Stimulated activated CD4-positive, alpha-beta T cell treated with anti-CD3 and anti-CD28 coated beads, Interleukin-12 subunit alpha, Interleukin-12 subunit beta, amount 100 ng/mL, for 48 hours (primary cell): ENCODE measurements around the gene DESI2.
A peak's percentile ranks its signal among the peaks of the same experiment; 100 is the strongest.
"Not testable (repeated sequence)": the region's sequence is repeated elsewhere in the genome, so short reads cannot be mapped to it uniquely, and the experiment has no call there.

Experiments
- DNase-seq, 3 donors: peaks; one replicate each; pipeline ENCODE4 v3.0.0-alpha.2; 2020; ENCODE audit warnings: low read depth in 2 of 3, low spot score in 1 of 3

DESI2 gene

DNA sequence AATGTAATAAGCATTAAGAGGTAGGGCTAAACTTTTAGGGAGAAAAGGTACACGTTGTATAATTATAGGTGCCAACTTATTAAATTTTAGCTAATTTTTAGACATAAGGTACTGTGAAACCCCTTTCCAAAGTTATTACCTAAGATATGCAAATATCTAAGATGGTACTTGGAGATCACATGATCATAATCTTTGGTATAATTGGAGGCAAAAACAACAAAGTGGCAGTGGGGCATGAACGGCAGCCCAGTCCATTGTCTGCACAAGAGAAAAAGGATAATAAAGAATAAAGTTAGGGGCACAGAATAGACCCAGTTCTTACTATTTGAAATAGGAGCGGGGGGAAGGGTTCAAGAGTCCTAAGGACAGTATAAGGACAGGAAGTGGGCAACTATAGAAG, 51.2 kb downstream of the DESI2 start:
- no peak for DNase-seq

DNA sequence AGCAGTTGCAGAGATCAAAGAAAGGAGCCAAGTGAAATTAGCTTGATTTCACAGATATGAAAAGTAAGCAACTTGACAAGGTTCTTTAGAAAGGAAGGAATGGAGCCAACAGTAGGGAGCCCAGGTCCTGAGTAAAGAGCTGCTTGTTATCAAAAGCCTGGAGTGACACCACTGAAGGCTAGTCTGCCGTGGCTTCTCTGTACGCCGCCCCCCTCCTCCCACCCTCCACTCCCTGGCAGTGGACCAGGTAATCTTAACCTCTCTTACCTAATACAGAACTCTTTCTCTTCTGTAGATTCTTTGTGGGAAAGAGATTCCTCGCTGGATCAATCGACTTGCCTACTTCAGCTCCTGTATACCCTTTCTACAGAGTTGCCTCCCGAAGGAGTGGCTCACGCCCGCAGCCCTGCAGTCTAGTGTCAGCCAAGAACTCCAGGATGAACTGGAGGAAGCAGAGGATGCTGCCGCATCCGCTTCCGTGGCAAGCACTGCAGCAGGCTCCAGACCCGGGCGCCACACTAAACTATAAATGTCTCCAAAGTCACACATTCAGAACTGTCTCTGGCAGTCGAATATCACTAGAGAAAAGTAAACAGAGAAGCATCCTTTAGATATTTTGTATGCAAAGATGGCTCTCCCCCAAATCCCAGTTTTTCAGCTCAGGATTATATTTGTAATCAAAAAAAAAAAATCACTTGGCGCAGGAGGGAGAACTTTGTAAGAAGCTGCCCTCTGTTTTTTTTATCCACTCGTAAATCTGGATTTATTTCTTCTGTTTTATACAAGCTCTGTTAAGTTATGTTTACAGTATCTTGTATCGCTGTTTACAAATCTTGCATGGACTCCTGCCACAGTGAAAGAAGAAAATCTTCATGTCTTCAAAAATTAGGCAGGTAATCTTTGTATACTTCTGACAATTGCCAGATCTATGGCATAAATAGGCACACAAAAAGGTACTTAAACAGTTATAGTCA, 52.6 kb downstream of the DESI2 start:
- no peak for DNase-seq

DNA sequence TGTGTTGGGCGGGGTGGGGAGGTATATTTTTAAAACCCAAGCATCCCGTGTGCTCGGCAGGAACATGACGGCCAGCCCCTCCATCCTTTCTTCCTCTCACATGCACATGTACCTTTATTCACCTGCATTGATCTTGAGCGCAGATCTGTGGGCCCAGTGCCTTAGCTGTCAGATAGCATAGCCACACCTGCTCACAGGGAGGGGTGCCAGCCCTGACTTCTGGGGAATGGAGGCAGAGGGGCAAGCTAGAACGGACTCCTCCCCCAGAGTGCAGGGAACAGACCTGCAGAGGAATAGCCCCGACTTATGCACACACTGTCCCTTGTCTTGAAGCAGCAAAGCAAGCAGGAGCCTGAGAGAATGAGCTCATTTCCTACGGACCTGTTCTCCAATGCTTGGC, 56.1 kb downstream of the DESI2 start:
- DNase-seq, result no peak

DNA sequence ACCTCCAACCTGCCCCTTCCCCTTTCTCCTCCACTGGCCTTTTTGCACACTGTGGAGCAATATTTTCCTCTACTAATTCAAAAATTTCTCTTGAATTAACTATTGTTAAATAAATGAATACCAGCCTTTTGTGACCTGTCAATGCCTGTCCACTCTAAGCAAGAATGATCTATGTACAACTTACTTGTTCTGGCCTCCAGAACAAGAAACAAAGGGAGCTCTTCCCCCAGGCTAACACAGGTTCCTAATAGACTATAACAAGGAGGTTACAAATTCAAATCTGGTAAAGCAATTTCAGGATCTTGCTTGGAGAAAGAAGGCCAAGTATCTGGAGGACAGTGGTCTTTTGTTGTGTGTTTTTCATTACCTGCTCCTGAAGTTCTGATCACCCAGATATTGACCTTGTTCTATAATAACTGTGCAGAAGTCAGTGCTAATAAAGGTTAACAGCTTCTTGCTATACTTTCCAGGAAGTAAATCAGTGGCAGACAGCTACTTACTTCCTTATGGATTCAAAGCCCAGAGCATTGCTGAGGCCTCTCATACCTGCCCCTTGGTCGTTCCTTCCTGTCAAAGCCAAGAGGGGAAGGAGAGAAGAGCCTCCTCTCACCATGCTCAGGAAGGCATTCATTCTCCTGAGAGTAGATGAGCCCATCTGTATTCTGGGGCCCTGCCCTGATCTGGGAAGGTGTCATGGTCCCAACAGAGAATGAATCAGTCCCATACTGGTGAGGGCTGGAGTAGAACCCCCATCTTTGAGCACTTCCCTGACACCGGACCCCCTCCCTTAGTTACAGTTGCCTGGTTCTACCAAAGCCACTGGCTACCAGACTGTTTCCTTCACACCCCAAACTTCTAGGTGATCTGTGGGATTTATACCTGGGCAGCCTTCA, 56.8 kb downstream of the DESI2 start:
- no peak for DNase-seq

DNA sequence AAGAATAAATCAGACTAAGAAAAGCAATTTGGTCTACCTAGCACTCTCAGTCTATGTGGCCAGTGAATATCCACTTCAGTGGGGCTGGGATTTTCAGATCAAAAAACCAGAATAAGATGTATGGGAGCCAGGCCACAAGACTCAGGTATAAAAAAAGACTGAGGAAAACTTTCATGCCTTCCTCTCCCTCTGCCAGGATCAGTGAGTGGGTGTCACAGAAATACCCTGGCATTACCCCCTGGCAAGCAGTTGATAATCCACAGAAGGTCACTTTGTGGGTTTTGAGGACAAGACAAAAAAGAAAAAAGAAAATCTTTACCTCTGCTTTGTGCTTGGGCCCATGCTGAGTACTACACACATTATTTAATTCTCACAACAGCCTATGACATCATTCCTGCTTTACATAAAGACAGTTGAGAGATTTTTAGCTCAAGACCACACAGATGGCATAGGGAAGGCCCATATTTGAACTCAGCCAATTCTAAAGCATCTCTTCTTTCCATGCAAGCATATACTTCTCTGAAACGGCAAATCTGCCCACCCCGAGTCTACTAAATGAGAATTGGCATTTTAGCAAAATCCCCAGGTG, 57.6 kb downstream of the DESI2 start:
- DNase-seq, result no peak

DNA sequence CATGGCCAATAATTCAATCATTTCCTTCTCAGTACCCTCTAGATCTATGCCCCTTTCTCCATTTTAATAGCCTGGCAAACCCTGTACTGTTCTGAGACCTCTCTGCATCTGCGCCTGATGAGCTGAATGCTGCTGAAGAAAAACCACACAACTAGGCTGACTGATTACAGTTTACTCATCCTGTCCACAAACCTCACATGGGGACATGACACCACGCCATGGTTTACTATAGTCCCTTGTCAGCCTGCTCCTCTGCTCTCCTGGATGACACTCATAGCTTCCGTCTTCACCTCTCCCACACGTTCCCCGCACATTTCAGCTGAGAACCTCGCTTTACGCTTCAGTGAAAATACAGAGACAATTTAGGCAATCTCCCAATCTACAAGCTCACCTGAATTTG, 59.7 kb downstream of the DESI2 start:
- peak in 1 of 3 donors; percentile 4 for DNase-seq

DNA sequence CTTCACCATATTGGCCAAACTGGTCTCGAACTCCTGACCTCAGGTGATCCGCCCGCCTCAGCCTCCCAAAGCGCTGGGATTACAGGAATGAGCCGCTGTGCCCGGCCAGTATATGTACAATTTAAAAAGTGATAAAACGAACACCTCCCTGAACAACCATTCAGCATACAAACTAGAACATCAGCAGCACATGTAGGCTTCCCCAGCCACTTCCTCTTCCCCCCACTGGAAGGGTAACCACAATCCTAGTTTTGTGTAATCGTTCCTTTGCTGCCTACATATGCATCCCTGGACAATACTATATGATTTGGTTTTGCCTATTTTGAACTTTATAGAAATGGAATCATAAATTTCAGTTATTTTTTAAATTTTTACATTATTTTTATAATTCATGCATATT, 60.4 kb downstream of the DESI2 start:
- DNase-seq, result no peak

DNA sequence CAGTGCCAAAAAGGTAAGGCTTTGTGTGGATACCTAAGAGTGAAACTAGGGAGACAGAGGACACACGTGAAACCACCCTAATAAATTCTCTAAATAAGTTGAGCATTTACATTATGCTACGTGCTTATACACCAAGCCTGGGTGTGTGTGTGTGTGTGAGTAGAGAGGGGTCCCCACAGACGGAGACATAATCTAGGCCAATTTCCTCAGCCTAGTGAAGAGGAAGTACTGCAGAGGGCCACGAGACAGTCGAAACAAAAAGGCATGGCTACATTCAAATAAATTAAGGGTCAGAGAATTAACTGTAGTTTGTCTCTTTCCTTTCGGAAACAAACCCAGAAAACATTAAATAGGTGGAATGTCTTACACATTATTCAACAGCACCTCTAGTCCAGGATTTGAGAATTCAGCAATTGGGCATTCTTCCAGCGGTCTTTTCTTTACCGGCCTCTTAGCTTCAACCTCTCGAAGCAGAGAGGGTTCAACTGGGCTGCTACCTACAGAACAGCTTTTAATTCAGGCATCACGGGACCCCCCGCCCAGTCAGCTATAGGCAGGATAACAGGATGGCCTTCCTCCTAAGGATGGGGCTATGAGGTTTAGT, 75.0 kb downstream of the DESI2 start:
- no peak for DNase-seq

DNA sequence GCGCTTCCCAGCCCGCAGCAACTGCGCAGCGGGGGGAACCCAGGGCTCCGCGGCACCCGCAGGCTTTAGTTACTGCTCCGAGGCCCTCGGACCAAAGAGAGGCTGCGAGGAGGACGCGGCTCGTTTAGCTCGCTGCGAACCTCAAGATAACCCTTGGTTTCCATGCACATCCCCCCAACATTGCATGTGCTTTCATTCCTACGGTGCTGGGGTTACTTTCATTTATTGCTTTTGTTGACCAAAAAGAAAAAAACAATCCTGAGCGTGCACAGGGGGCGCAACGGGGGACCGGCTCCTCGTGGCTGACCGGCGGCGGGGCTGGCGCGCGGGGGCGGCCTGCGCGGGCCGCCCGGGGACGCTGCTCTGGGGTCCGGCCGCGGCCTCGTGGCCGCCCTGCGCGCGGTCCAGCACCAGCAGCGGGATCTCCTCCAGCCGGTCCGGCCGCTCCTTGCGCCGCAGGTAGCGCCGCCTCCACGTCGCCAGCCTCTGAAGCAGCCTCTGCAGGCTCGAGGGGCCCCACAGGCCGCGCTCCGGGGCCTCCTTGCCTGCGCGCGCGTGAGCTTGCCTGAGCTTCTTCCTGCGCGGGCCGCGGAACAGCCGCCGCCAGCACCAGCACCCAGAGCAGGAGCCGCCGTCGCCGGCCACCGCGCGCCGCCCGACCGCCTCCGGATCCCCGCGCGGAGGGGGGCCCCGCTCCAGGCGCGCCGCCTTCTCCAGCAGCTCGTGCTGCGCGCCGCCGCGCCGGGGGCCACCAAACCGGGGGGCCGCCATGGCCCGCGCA, 77.4 kb downstream of the DESI2 start:
- peak in 1 of 3 donors; percentile 19 for DNase-seq

DNA sequence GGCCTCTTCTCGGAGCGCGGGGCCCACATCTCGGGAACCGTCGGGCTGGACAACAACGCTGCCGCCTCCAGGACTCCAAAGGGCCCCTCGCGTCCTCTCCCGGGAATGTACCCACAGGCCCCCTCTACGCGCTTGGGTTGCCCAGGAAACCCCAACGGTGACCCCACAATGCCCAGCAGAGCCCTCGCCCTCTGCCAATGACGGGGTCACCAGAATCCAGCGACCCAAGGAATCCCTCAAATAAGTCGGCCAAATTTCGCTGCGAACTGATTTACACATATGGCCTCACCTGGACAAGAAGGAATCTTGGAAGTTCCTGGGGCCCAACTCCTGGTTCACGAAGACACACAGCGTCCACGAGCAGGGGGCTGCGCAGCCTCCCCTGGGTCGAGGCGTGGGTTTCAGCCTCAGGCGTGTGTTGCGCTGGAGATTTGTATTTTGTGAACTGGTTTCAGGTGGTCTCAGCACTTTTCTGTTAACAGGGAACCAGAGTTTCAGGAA, 78.1 kb downstream of the DESI2 start:
- DNase-seq, result no peak

DNA sequence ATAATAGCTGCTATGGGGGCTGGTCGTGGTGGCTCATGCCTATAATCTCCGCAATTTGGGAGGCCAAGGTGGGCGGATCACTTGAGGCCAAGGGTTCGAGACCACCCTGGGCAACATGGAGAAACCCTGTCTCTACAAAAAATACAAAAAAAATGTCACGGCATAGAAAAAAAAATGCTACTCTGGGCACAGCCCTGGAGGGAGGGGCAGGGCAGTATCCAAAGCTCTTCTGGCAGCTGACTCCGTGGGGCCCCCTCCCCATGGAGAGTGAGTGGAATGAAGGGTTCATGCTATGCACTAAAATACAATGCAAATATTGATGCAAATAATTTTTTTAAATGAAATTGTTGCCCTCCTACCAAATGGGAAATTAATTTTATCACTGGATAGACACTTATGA, 78.7 kb downstream of the DESI2 start:
- DNase-seq, result no peak

DNA sequence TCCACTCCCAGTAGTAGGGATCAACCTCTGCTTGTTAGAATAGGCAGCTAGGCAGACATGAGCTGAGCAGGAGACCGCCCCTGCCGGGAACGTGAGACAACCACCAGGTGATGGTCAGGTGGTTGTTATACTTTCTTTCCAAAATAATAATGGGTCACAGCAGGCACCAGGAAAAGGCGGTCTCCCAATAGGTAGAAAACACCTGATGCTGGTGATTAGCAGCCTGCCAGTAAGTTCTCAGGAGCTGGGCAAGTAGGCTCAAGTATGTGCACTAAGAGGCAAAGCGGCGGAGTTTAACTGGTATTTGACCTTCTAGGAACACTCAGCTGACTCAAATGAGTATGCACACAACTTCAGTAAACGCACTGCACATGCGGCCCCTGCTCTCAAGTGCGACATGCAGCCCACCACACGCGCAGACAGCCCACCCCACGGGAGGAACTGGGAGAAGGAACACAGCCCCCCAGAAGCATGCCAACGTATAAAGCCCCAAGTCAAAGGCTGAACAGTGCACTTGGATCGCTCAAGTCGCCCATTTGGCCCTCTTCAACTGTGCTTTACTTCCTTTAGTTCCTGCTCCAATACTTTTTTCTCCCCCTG, 80.0 kb downstream of the DESI2 start:
- no peak for DNase-seq

DNA sequence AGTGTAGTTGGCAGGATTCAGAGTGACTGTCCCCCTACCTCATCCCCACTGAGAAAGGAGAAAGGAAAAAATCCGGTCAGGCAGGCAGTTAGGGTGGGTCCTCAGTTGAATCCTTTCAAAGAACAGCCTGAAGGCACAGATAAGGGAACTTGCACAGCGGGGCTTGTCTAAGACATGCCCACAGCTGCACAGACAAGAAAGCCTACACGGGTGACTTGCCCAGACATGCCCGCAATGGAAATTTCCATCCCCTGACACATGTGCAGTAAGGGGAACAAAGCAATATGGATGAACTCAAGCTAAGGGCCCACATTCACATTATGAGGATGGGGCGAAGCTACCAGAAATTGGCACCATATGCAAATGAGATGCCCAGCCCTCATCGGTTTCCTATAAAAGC, 82.5 kb downstream of the DESI2 start:
- DNase-seq, result no peak

DNA sequence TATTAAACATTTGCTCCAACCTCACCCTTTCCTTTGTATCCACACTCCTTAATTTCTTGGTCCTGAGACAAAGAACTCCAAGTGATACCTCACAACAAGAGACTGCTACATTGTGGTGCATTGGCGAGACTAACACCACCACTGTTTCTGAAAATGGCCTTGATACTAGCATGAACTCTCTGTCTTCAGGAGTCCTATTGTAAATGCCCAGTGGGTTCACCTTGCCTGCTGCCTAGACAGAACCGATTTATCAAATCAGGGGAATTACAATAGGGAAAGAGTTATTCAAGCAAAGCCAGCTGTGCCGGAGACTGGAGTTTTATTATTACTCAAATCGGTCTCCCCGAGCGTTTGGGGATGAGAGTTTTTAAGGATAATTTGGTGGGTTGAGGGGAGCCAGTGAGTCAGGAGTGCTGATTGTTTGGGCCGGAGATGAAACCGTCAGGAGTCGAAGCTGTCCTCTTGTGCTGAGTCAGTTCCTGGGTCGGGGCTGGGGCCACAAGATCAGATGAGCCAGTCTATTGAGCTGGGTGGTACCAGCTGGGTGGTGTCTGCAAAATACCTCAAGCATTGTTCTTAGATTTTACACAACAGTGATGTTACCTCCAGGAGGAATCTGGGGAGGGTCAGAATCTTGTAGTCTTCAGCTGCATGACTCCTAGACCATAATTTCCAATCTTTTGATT, 83.1 kb downstream of the DESI2 start:
- no peak for DNase-seq

DNA sequence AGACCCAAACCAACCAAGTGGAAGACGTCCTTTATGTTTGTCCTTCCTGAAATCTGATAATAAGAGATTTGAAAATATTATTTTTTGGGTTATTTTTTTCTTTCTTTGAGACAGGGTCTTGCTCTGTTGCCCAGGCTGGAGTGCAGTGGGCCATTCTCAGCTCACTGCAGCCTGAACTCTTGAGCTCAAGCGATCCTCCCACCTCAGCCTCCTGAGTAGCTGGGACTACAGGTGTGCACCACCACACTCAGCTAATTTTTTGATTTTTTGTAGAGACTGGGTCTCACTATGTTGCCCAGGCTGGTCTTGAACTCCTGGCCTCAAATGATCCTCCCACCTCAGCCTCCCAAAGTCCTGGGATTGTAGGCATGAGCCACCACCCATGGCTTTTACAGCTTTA, 86.2 kb downstream of the DESI2 start:
- not testable (repeated sequence) for DNase-seq

DNA sequence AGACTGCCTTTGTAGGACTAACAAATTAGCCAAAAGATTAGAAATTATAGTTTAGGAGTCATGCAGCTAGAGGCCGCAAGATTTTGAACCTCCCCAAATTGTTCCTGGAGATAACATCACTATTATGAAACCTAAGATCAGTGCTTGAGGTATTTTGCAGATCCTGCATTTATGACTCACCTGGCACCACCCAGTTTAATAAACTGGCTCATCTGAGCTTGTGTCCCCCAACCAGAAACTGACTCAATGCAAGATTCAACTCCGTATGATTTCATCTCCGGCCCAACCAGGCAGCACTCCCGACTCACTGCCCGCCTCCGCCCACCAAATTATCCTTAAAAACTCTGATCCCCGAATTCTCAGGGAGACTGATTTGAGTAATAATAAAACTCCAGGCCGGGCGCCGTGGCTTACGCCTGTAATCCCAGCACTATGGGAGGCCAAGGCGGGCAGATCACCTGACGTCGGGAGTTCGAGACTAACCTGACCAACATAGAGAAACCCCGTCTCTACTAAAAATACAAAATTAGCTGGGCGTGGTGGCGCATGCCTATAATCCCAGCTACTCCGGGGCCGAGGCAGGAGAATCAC, 87.2 kb downstream of the DESI2 start:
- not testable (repeated sequence) for DNase-seq

DNA sequence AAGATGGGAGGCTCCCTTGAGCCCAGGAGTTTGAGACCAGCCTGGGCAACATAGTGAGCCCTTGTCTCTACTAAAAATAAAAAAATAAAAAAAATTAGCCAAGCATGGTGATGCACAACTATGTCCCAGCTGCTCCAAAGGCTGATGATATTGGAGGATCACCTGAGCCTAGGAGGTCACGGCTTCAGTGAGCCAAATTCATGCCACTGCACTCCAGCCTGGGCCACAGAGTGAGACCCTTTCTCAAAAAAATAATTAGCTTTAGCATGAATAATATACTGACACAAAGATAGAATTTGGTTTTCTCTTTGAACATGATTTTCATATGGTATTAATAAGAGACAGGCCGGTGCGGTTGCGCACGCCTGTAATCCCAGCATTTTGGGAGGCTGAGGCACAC, 88.8 kb downstream of the DESI2 start:
- DNase-seq, result no peak

DNA sequence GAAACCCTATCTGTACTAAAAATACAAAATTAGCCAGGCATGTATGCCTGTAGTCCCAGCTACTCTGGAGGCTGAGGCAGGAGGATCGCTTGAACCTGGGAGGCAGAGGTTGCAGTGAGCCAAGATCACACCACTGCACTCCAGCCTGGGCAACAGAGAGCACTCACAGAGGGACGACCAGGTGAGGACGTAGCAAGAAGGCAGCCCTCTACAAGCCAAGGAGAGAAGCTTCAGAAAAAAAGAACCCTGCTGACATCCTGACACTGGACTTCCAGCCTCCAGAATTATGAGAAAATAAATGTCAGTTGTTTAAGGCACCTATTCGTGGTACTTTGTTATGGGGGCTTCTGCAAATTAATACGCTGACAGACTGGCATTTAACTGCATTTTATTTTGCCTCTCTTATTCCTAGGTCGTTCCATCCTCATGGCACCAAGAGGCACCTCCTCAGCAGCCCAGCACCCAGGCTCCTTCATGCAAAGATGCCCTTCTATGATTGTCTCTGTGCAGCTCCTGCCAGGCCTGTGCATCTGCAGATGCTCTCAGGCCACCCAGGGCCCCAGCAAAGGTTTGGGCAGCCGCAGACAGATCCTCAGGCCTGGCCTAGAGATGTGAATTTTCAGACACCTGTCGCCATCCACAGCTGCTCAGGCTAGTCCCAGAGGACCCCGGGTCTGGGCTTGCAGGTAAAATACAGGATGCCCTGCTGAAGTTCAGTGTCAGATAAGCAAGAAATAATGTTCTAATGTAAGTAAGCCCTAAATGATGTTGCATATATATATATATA, 96.5 kb downstream of the DESI2 start:
- DNase-seq, result no peak
